Measurements from ENCODE around the gene PTPRG.

The PTPRG gene

DNA sequence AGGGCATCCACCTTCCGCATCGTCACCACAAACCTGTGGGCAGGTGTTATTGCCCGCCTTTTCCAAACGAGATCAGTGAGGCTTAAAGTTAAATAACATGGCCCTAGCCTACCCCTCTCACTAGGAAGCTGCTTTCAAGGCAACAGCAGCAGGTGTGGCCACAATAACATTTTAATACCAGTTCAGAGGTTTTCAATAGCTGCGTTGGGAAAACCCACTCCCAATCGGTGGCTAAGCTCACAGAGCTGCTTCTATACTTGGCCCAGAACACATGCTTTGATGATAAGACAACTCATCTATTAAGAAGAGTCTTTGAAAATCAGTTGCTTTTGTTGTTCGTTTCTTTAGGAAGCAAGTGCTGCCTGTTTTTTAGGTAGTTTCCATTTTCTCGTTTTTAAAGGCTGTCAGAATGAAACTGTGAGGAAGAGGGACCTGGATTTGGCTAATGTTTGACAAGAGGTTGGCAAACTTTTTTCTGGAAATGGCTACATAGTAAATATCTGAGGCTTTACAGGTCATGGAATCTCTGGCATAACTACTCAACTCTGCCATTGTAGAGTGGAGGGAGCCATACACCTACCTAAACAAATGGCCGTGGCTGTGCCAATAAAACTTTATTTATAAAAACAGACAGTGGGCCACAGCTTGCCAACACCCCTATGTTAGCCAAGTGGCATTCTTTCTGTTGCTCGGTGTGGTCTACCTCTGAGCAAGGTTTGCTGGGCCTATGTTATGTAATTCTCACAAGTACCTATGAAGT lies 632.4 kb downstream of the PTPRG start:
- no peaks in the 10 kb centered on the region for H3K9me3 ChIP-seq (ENCODE audit: insufficient read depth, low read depth, low read length)
- H3K9me2 ChIP-seq (replicated peaks; ENCODE audit: low read depth, low read length): no peaks in the 10 kb centered on the region
- H3K4me3 ChIP-seq (ENCODE audit: low read length, poor library complexity, severe bottlenecking): no peak overlapping the region
- no peak overlapping the region for H2AFZ ChIP-seq (ENCODE audit: low read length)
- H3K4me2 ChIP-seq (ENCODE audit: low read depth, low read length, poor library complexity, severe bottlenecking): no peak overlapping the region
- H3K9ac ChIP-seq (ENCODE audit: low read depth, low read length, poor library complexity, severe bottlenecking): no peak overlapping the region
- no peaks in the 10 kb centered on the region for H4K20me1 ChIP-seq (ENCODE audit: insufficient read depth, low read length, poor library complexity, severe bottlenecking)
- no peaks in the 10 kb centered on the region for H3K27me3 ChIP-seq (ENCODE audit: insufficient read depth, low read length, poor library complexity, severe bottlenecking)
- TF ChIP-seq, protein P1, sequence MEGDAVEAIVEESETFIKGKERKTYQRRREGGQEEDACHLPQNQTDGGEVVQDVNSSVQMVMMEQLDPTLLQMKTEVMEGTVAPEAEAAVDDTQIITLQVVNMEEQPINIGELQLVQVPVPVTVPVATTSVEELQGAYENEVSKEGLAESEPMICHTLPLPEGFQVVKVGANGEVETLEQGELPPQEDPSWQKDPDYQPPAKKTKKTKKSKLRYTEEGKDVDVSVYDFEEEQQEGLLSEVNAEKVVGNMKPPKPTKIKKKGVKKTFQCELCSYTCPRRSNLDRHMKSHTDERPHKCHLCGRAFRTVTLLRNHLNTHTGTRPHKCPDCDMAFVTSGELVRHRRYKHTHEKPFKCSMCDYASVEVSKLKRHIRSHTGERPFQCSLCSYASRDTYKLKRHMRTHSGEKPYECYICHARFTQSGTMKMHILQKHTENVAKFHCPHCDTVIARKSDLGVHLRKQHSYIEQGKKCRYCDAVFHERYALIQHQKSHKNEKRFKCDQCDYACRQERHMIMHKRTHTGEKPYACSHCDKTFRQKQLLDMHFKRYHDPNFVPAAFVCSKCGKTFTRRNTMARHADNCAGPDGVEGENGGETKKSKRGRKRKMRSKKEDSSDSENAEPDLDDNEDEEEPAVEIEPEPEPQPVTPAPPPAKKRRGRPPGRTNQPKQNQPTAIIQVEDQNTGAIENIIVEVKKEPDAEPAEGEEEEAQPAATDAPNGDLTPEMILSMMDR (conservative IDR thresholded peaks at IDR 0.05; ENCODE audit: low read length): no peak
- TF ChIP-seq EZH2phosphoT487 (IDR thresholded peaks at IDR 0.05; ENCODE audit: borderline replicate concordance): no peak
- H3K36me3 ChIP-seq (ENCODE audit: insufficient read depth, low read length): no peaks in the 10 kb centered on the region
- H3K79me2 ChIP-seq (ENCODE audit: insufficient read depth, low read length): no peaks in the 10 kb centered on the region
- no peaks in the 10 kb centered on the region for H3K4me1 ChIP-seq (ENCODE audit: insufficient read depth, low read length, poor library complexity, severe bottlenecking)
- H3F3A ChIP-seq (ENCODE audit: low read depth): no peaks in the 10 kb centered on the region

DNA sequence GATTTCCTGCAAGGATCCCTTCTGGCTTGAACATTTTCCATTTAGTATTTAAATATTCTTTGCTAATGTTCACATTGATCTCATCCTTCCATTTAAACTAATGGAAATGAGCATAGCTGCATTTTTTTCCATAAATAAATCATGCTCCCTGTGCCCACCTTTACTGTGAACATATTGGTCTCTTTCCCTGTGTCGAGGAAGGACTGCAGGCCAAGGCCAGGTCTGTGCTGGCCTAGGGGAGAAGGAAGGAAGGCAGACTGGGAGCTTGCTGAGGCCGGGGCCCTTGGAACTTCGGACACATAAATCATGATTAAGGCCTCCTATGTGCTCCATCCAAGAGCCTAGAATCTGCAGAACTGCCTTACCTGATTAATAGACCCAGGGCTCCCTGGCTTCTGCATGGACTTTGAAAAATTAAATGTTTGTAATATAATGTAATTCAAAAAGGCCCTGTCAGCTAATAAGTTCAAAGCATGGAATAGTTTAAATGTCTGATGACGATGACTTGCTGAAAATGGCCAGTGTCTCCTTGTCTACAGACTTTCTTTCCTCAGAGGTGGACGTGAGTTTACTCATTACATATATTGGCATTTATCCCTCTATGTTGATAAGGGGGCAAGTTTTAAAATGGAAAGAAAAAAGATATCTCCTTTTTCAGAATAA lies 636.1 kb downstream of the PTPRG start:
- Histone ChIP-seq H3F3A (ENCODE audit: low read depth) (no peaks in the 10 kb centered on the region), H3K79me2 (ENCODE audit: insufficient read depth, low read length) (no peaks in the 10 kb centered on the region), H3K4me2 (ENCODE audit: low read depth, low read length, poor library complexity, severe bottlenecking) (no peak overlapping the region), H4K20me1 (ENCODE audit: insufficient read depth, low read length, poor library complexity, severe bottlenecking) (no peaks in the 10 kb centered on the region), H3K9ac (ENCODE audit: low read depth, low read length, poor library complexity, severe bottlenecking) (no peak overlapping the region), H3K9me3 (ENCODE audit: insufficient read depth, low read depth, low read length) (no peaks in the 10 kb centered on the region), H3K9me2 (replicated peaks; ENCODE audit: low read depth, low read length) (no peaks in the 10 kb centered on the region), H3K27me3 (ENCODE audit: insufficient read depth, low read length, poor library complexity, severe bottlenecking) (no peaks in the 10 kb centered on the region), H3K36me3 (ENCODE audit: insufficient read depth, low read length) (no peaks in the 10 kb centered on the region), H3K4me1 (ENCODE audit: insufficient read depth, low read length, poor library complexity, severe bottlenecking) (no peaks in the 10 kb centered on the region), H2AFZ (ENCODE audit: low read length) (no peak overlapping the region), H3K4me3 (ENCODE audit: low read length, poor library complexity, severe bottlenecking) (no peak overlapping the region)
- no peak for TF ChIP-seq EZH2phosphoT487 (IDR thresholded peaks at IDR 0.05; ENCODE audit: borderline replicate concordance)
- TF ChIP-seq, protein P1 (conservative IDR thresholded peaks at IDR 0.05; ENCODE audit: low read length): no peak

DNA sequence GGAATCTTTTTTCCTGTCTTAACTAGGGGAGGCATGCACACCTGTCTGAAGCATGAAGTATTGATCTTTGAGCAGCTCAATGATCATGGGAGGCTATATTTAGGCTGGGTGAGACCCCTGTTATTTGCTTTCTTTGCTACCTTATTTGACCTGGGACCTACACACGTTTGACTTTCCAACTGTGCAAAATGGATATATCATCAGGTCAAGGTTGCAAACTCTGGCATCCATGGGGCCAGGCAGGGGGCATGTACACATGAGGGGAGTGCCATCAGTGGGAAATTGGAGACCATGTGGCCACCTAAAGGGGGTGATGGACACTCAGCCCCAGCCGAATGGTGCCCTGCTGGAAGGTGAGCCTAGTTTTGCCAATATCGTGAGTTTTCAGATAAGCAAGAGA lies 637.8 kb downstream of the PTPRG start:
- Histone ChIP-seq H4K20me1 (ENCODE audit: insufficient read depth, low read length, poor library complexity, severe bottlenecking) (no peaks in the 10 kb centered on the region), H3K4me2 (ENCODE audit: low read depth, low read length, poor library complexity, severe bottlenecking) (no peak overlapping the region)

More for the DNA sequence above, 637.8 kb downstream of the PTPRG start:
- no peak overlapping the region for H3K9ac ChIP-seq (ENCODE audit: low read depth, low read length, poor library complexity, severe bottlenecking)
- H3K79me2 ChIP-seq (ENCODE audit: insufficient read depth, low read length): no peaks in the 10 kb centered on the region
- no peaks in the 10 kb centered on the region for H3K9me3 ChIP-seq (ENCODE audit: insufficient read depth, low read depth, low read length)
- no peaks in the 10 kb centered on the region for H3K36me3 ChIP-seq (ENCODE audit: insufficient read depth, low read length)
- no peak overlapping the region for H2AFZ ChIP-seq (ENCODE audit: low read length)
- H3F3A ChIP-seq (ENCODE audit: low read depth): no peaks in the 10 kb centered on the region
- TF ChIP-seq, protein P1 (conservative IDR thresholded peaks at IDR 0.05; ENCODE audit: low read length): no peak
- TF ChIP-seq EZH2phosphoT487 (IDR thresholded peaks at IDR 0.05; ENCODE audit: borderline replicate concordance): no peak
- no peaks in the 10 kb centered on the region for H3K9me2 ChIP-seq (replicated peaks; ENCODE audit: low read depth, low read length)
- H3K27me3 ChIP-seq (ENCODE audit: insufficient read depth, low read length, poor library complexity, severe bottlenecking): no peaks in the 10 kb centered on the region
- no peak overlapping the region for H3K4me3 ChIP-seq (ENCODE audit: low read length, poor library complexity, severe bottlenecking)
- H3K4me1 ChIP-seq (ENCODE audit: insufficient read depth, low read length, poor library complexity, severe bottlenecking): no peaks in the 10 kb centered on the region

Measured in Loucy (cell line).